ENCODE data around the gene MTERF2.
A peak's percentile ranks its signal among the peaks of the same experiment; 100 is the strongest.

GRCh38 chr12:106955377-106956047 is 31.4 kb downstream of the MTERF2 start, which contains the start of gene TMEM263:
- TF ChIP-seq, protein P1, sequence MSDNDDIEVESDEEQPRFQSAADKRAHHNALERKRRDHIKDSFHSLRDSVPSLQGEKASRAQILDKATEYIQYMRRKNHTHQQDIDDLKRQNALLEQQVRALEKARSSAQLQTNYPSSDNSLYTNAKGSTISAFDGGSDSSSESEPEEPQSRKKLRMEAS (IDR thresholded peaks at IDR 0.05; ENCODE audit: low read depth, low read length): 0 out of 2 replicates have a peak, but pooled peaks have one; percentile 36
- TF ChIP-seq SUZ12 (IDR thresholded peaks at IDR 0.05; ENCODE audit: unreplicated experiment): no peak
- no peak for TF ChIP-seq ZNF274 (IDR thresholded peaks at IDR 0.05; ENCODE audit: insufficient read depth, insufficient read length)
- peak; percentile 42; the same call in 1 of the 2 replicates for TF ChIP-seq YY1 (IDR thresholded peaks at IDR 0.05; ENCODE audit: low read depth, low read length)
- TF ChIP-seq TBL1XR1 (IDR thresholded peaks at IDR 0.05; ENCODE audit: low read depth, low read length): no peak

All from GM12878 (cell line).